Epithelial cell of proximal tubule (primary cell): Measurements from ENCODE around the gene MTCL1. TPM values are rescaled to one million over a fixed set of nuclear protein-coding genes. Genes with fewer than 3 reads are reported as not detected.

ENCODE experiments used
- DNase-seq: peaks from one replicate; pipeline ENCODE4 v3.0.0-alpha.2; 2011; ENCODE audit warnings: low read depth
- H3K4me3 ChIP-seq: 2 replicates; pipeline ENCODE4 v1.5.1; 2011; ENCODE audit warnings: low read depth, mild to moderate bottlenecking, low read length
- CTCF ChIP-seq: conservative IDR thresholded peaks from 2 replicates; pipeline ENCODE4 v1.5.1; 2012; ENCODE audit warnings: low read depth, mild to moderate bottlenecking, low read length
- total RNA-seq: library from RNA; depleted of rRNA; stranded (reverse); fragments of >200 nt; gene quantifications from 2 replicates; pipeline ENCODE4 v1.2.3, GENCODE V29; 2015

MTCL1 gene
- total RNA-seq, 1 donor from 2014 or later, result 60.1 TPM

- DNase-seq, result no peak
- no peak for TF ChIP-seq CTCF
- no peak overlapping the region for H3K4me3 ChIP-seq
Measured at GRCh38 chr18:8811115-8811514, 105.8 kb downstream of the MTCL1 start.

DNA sequence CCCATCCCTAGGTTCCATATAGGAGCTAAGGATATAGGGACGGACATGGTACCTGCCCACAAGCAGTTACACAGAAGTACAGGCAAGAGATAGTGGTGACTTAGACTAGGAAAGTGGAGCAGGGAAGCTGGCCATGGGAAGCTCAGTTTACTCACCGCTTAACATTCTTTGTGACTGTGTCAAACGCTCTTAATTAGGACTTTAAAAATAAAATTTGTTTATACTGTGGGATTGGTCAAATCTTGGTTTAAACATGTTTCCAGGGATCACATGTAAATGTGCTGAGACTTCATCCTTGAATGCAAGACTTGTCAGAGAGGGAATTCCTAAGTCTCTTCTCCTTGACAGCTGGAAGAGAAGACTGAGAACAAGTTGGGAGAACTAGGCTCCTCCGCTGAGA lies 107.3 kb downstream of the MTCL1 start:
- H3K4me3 ChIP-seq, result no peak overlapping the region
- no peak for DNase-seq
- TF ChIP-seq CTCF, result no peak

GRCh38 chr18:8813611-8814010 lies 108.3 kb downstream of the MTCL1 start:
- H3K4me3 ChIP-seq, result no peak overlapping the region
- DNase-seq, result no peak
- TF ChIP-seq CTCF, result no peak

- no peak for TF ChIP-seq CTCF
- no peak overlapping the region for H3K4me3 ChIP-seq
- DNase-seq, result no peak
Measured at GRCh38 chr18:8814206-8814605, 108.8 kb downstream of the MTCL1 start.

DNA sequence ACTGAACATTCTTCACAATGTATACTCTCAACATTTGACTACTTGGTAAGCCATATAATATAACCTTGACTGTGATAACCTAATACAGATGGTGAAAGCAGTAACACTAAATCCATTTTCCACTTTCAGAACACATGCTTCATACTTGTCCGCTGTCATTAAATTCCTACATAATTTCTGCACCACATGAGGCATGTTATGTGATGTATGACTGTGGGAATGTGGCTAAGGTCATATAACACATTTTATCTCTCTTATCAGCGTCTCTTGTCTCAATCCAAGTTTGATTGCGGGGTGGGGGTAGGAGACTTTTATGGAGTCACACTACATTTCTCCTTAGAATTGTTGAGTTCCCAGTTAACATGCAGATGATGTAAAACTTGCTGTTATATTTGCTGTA lies 110.9 kb downstream of the MTCL1 start:
- DNase-seq, result no peak
- H3K4me3 ChIP-seq, result no peak overlapping the region
- no peak for TF ChIP-seq CTCF

DNA sequence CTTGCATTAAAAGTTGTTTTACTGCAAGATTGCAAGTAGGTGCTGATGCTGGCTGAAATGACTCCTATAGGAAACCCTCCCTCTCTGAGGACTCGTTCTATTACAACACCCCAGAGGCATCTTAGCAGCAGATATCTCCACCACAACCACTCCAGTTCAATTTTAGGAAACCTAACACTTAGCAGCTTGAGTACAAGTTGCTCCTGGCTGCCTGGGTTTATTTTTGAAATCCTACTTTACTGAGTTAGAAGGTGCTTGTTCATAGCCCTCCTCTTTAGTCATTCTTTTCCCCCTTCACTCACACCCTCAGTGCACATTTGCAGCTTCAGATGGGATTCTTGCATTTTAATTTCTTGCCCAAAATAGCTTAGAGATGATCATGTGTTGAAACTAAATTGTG lies 111.5 kb downstream of the MTCL1 start:
- H3K4me3 ChIP-seq, result no peak overlapping the region
- TF ChIP-seq CTCF, result no peak
- DNase-seq, result no peak

DNA sequence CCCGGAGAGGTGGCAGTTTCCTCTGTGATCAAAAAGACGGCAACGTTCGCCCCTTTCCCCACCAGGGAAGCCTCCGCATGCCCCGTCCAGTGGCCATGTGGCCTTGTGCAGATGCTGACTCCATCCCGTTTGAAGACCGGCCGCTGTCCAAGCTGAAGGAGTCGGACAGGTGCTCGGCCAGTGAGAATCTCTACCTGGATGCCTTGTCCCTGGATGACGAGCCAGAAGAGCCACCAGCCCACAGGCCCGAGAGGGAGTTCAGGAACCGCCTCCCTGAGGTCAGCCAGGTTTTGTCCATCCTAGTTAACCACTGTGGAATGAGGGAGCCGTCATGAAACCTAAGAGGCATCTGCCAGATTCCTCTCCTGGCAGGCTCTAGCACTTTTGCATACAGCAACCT lies 113.6 kb downstream of the MTCL1 start:
- H3K4me3 ChIP-seq, result no peak overlapping the region
- no peak for DNase-seq
- no peak for TF ChIP-seq CTCF
